ENCODE data around the gene LPO. TPM values are rescaled to one million over a fixed set of nuclear protein-coding genes. Genes with fewer than 3 reads are reported as not detected.

Gene LPO
- total RNA-seq, 1 experiment from 2014 or later, result not detected

DNA sequence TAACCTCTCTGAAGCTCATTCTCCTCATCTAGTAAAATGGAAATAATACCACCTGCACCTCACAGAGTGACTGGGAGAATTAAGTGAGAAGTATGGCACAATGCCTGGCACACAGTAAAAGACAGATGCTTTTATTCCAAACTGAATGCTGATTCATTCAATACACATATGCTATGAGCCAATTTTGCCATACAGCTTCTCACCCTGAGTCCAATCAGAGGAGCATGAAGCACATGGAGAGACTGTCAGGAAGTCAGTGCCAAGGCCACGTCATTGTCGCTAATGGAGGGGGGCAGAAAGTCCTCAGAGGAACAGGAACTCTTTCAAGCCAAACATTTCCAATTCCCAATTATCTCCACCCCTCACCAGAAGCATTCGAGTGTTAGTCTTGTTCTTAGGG, 30.9 kb upstream of the LPO start:
- in situ Hi-C loops (cut with HindIII; ENCODE audit: low pct_unique_long_range_greater_than_20kb, low sequenced_read_pairs) (no loop called here), intact Hi-C loops (cut with micrococcal nuclease; ENCODE audit: unreplicated experiment) (no loop called here)
- ChIA-PET POLR2A (no interaction called here), CTCF (no interaction called here)
- DNase-seq (ENCODE audit: low read depth, low spot score) (no peak), ATAC-seq (no peak)
- TF ChIP-seq POLR2AphosphoS5 (IDR thresholded peaks at IDR 0.05; ENCODE audit: low read depth, low read length), result no peak
- TF ChIP-seq SIN3A (IDR thresholded peaks at IDR 0.05; ENCODE audit: borderline replicate concordance, insufficient read depth, low read depth, low read length), result no peak
- TF ChIP-seq, protein P1, sequence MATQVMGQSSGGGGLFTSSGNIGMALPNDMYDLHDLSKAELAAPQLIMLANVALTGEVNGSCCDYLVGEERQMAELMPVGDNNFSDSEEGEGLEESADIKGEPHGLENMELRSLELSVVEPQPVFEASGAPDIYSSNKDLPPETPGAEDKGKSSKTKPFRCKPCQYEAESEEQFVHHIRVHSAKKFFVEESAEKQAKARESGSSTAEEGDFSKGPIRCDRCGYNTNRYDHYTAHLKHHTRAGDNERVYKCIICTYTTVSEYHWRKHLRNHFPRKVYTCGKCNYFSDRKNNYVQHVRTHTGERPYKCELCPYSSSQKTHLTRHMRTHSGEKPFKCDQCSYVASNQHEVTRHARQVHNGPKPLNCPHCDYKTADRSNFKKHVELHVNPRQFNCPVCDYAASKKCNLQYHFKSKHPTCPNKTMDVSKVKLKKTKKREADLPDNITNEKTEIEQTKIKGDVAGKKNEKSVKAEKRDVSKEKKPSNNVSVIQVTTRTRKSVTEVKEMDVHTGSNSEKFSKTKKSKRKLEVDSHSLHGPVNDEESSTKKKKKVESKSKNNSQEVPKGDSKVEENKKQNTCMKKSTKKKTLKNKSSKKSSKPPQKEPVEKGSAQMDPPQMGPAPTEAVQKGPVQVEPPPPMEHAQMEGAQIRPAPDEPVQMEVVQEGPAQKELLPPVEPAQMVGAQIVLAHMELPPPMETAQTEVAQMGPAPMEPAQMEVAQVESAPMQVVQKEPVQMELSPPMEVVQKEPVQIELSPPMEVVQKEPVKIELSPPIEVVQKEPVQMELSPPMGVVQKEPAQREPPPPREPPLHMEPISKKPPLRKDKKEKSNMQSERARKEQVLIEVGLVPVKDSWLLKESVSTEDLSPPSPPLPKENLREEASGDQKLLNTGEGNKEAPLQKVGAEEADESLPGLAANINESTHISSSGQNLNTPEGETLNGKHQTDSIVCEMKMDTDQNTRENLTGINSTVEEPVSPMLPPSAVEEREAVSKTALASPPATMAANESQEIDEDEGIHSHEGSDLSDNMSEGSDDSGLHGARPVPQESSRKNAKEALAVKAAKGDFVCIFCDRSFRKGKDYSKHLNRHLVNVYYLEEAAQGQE (IDR thresholded peaks at IDR 0.05; ENCODE audit: insufficient read depth in 1 of 2, low read depth in 2 of 2, low read length in 1 of 2), result no peak
- H3K9me3 ChIP-seq (ENCODE audit: control insufficient read depth, insufficient read depth, low read depth, low read length), result no peaks in the 10 kb centered on the region
- no peak overlapping the region for H3K27ac ChIP-seq (ENCODE audit: low read length)
- H3K36me3 ChIP-seq (ENCODE audit: control insufficient read depth, insufficient read depth, low read length), result no peaks in the 10 kb centered on the region
- no peak overlapping the region for H3K4me3 ChIP-seq (ENCODE audit: low read depth in 2 of 2, low read length in 2 of 2)
- no peaks in the 10 kb centered on the region for H3K27me3 ChIP-seq (ENCODE audit: control insufficient read depth, insufficient read depth, low read length)
- no peaks in the 10 kb centered on the region for H3K4me1 ChIP-seq (ENCODE audit: control insufficient read depth, insufficient read depth, low read length)
- no TSS peak for BruUV-seq (replicated peaks)

DNA sequence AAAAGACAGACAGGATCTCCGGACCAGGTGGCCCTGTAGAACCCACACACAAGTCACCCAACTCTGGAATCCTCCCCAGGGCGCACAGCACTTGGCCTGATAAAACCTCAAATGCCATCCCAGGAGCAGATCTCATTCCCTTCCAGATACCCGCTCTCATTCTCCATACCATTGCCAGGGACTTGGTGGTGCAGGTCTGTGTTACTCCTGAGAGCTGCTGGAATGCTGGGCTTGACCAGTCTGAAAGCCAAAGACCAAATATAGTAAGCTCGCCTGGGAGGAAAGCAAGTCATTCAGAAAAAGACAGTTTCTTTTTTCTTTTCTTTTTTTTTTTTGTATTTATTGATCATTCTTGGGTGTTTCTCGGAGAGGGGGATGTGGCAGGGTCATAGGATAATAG, 30.0 kb upstream of the LPO start:
- in situ Hi-C loops (cut with HindIII; ENCODE audit: low pct_unique_long_range_greater_than_20kb, low sequenced_read_pairs), result no loop called here
- no TSS peak for BruUV-seq (replicated peaks)
- TF ChIP-seq, protein P1 (IDR thresholded peaks at IDR 0.05; ENCODE audit: insufficient read depth in 1 of 2, low read depth in 2 of 2, low read length in 1 of 2), result no peak
- TF ChIP-seq POLR2AphosphoS5 (IDR thresholded peaks at IDR 0.05; ENCODE audit: low read depth, low read length), result no peak
- TF ChIP-seq, protein P2, sequence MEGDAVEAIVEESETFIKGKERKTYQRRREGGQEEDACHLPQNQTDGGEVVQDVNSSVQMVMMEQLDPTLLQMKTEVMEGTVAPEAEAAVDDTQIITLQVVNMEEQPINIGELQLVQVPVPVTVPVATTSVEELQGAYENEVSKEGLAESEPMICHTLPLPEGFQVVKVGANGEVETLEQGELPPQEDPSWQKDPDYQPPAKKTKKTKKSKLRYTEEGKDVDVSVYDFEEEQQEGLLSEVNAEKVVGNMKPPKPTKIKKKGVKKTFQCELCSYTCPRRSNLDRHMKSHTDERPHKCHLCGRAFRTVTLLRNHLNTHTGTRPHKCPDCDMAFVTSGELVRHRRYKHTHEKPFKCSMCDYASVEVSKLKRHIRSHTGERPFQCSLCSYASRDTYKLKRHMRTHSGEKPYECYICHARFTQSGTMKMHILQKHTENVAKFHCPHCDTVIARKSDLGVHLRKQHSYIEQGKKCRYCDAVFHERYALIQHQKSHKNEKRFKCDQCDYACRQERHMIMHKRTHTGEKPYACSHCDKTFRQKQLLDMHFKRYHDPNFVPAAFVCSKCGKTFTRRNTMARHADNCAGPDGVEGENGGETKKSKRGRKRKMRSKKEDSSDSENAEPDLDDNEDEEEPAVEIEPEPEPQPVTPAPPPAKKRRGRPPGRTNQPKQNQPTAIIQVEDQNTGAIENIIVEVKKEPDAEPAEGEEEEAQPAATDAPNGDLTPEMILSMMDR (IDR thresholded peaks at IDR 0.05), result no peak
- TF ChIP-seq TCF7L2 (IDR thresholded peaks at IDR 0.05; ENCODE audit: low read depth, low read length), result no peak
- no peak overlapping the region for H3K27ac ChIP-seq (ENCODE audit: low read length)
- intact Hi-C loops (cut with micrococcal nuclease; ENCODE audit: unreplicated experiment), result no loop called here
- H3K4me1 ChIP-seq (ENCODE audit: control insufficient read depth, insufficient read depth, low read length), result no peaks in the 10 kb centered on the region
- no peak overlapping the region for H3K4me3 ChIP-seq (ENCODE audit: low read depth in 2 of 2, low read length in 2 of 2)
- POLR2A ChIA-PET, result no interaction called here
- no peaks in the 10 kb centered on the region for H3K36me3 ChIP-seq (ENCODE audit: control insufficient read depth, insufficient read depth, low read length)
- ATAC-seq (no peak), DNase-seq (ENCODE audit: low read depth, low spot score) (no peak)
- no peaks in the 10 kb centered on the region for H3K9me3 ChIP-seq (ENCODE audit: control insufficient read depth, insufficient read depth, low read depth, low read length)
- H3K27me3 ChIP-seq (ENCODE audit: control insufficient read depth, insufficient read depth, low read length), result no peaks in the 10 kb centered on the region
- CTCF ChIA-PET, result no interaction called here

Data from Panc1 (cell line).